OCI-LY7 (cell line): ENCODE measurements around the gene PSMG4. TPM values are rescaled to one million over a fixed set of nuclear protein-coding genes. Genes with fewer than 3 reads are reported as not detected.

Experiments used
- BruUV-seq: library from RNA; stranded (reverse); fragments of 400-500 nt; replicated peaks from 2 replicates; lab custom pipeline; 2021; lab: Mats Ljungman, UMichigan
- CTCF ChIA-PET: fragments of 300-600 bp; sonication (Branson Sonifier 250); formaldehyde crosslinking; loops from one replicate; lab custom pipeline; 2022; ENCODE audit warnings: antibody characterized with exemption; ENCODE audit not compliant: unreplicated experiment; lab: Charles Lee
- POLR2A ChIA-PET: fragments of 300-600 bp; sonication (Branson Sonifier 250); formaldehyde crosslinking; loops from one replicate; lab custom pipeline; 2022; ENCODE audit warnings: antibody characterized with exemption; lab: Charles Lee
- DNase-seq: peaks from one replicate; pipeline ENCODE4 v3.0.0-alpha.2; 2015; ENCODE audit warnings: low spot score
- H2AFZ ChIP-seq: fragments of 200-600 bp; sonication (generic), shearing (Covaris generic); 2 replicates; pipeline ENCODE4 v1.6.1; 2014; ENCODE audit warnings: mild to moderate bottlenecking, antibody characterized with exemption, low read length, moderate library complexity
- H3K27ac ChIP-seq: fragments of 200-600 bp; sonication (generic); 2 replicates; pipeline ENCODE4 v1.5.1; 2014; ENCODE audit warnings: mixed run types, low read depth, mild to moderate bottlenecking, moderate library complexity, low read length, inconsistent platforms; ENCODE audit not compliant: poor library complexity, severe bottlenecking
- H3K36me3 ChIP-seq: fragments of 200-600 bp; sonication (generic); 2 replicates; pipeline ENCODE4 v1.6.1; 2014; ENCODE audit warnings: mild to moderate bottlenecking, antibody characterized with exemption, low read length, moderate library complexity, mixed read lengths; ENCODE audit not compliant: insufficient read depth
- H3K4me1 ChIP-seq: fragments of 200-600 bp; sonication (generic); 2 replicates; pipeline ENCODE4 v1.5.1; 2014; ENCODE audit warnings: mild to moderate bottlenecking, low read length; ENCODE audit not compliant: insufficient read depth, poor library complexity, severe bottlenecking
- H3K4me2 ChIP-seq: fragments of 200-600 bp; sonication (generic); 2 replicates; pipeline ENCODE4 v1.6.1; 2014; ENCODE audit warnings: mild to moderate bottlenecking, low read length
- H3K4me3 ChIP-seq: fragments of 200-600 bp; sonication (generic); 2 replicates; pipeline ENCODE4 v1.5.1; 2014; ENCODE audit warnings: mild to moderate bottlenecking, low read depth, low read length; ENCODE audit not compliant: poor library complexity, severe bottlenecking
- H3K79me2 ChIP-seq: fragments of 200-600 bp; sonication (generic); 2 replicates; pipeline ENCODE4 v1.6.1; 2016; ENCODE audit warnings: low read depth, mild to moderate bottlenecking, low read length, moderate library complexity, mixed read lengths; ENCODE audit not compliant: insufficient read depth
- H3K9me2 ChIP-seq: fragments of 200-600 bp; sonication (generic); 2 replicates; pipeline ENCODE4 v1.6.1; 2016; ENCODE audit warnings: mild to moderate bottlenecking, low read length, mixed read lengths; ENCODE audit not compliant: insufficient read depth
- H3K9me3 ChIP-seq: fragments of 200-600 bp; sonication (generic); 2 replicates; pipeline ENCODE4 v1.6.1; 2014; ENCODE audit warnings: mild to moderate bottlenecking, mixed run types, low read length, mixed read lengths
- H4K20me1 ChIP-seq: fragments of 200-600 bp; sonication (generic); 2 replicates; pipeline ENCODE4 v1.6.1; 2014; ENCODE audit warnings: mild to moderate bottlenecking, antibody characterized with exemption, low read length, moderate library complexity, mixed read lengths; ENCODE audit not compliant: insufficient read depth
- CTCF ChIP-seq: fragments of 200-600 bp; sonication (generic); conservative IDR thresholded peaks from 2 replicates; pipeline ENCODE4 v1.5.1; 2014; ENCODE audit warnings: mild to moderate bottlenecking, antibody characterized with exemption, low read length, moderate library complexity, mixed read lengths
- EZH2phosphoT487 ChIP-seq: fragments of 200-600 bp; sonication (generic); IDR thresholded peaks from 2 replicates; pipeline ENCODE4 v1.6.1; 2018; ENCODE audit warnings: low read depth, borderline replicate concordance, mild to moderate bottlenecking, mixed run types, antibody characterized with exemption, low read length, moderate library complexity, mixed read lengths
- intact Hi-C: fragments of 100-400 bp; cut with micrococcal nuclease; formaldehyde crosslinking; loops from one replicate; pipeline ENCODE4 v1.10.0; 2022; ENCODE audit not compliant: unreplicated experiment
- total RNA-seq, 2 experiments: library from RNA; depleted of rRNA in 1 of 2; stranded (reverse); fragments of >200 nt in 1 of 2; shearing (Covaris generic) in 1 of 2; gene quantifications; 2 replicates each; pipeline ENCODE4 v1.2.3, GENCODE V29; 2014 to 2022

The PSMG4 gene
- total RNA-seq, 2 experiments from 2014 or later = 48.9 to 65.4 TPM

- TF ChIP-seq EZH2phosphoT487 (no peak), CTCF (no peak)
- no peak for DNase-seq
- Histone ChIP-seq H3K79me2 (no peaks in the 10 kb centered on the region), H3K4me2 (no peak overlapping the region), H3K4me3 (no peak overlapping the region), H2AFZ (no peak overlapping the region), H3K4me1 (no peaks in the 10 kb centered on the region), H3K36me3 (no peaks in the 10 kb centered on the region), H3K9me3 (no peaks in the 10 kb centered on the region), H3K9me2 (no peaks in the 10 kb centered on the region), H4K20me1 (no peaks in the 10 kb centered on the region), H3K27ac (no peak overlapping the region)
- no TSS peak for BruUV-seq
- intact Hi-C loops = no loop called here
- ChIA-PET CTCF (no interaction called here), POLR2A (no interaction called here)
Measured at GRCh38 chr6:3308106-3308505, 49.4 kb downstream of the PSMG4 start.

- Histone ChIP-seq H4K20me1 (no peaks in the 10 kb centered on the region), H3K9me2 (no peaks in the 10 kb centered on the region), H3K27ac (no peak overlapping the region), H2AFZ (no peak overlapping the region), H3K4me2 (no peak overlapping the region), H3K4me3 (no peak overlapping the region), H3K79me2 (no peaks in the 10 kb centered on the region), H3K36me3 (no peaks in the 10 kb centered on the region), H3K9me3 (no peaks in the 10 kb centered on the region), H3K4me1 (no peaks in the 10 kb centered on the region)
- TF ChIP-seq EZH2phosphoT487 = no peak
- TF ChIP-seq CTCF = no peak
- DNase-seq = no peak
- no TSS peak for BruUV-seq
- ChIA-PET POLR2A (no interaction called here), CTCF (no interaction called here)
- intact Hi-C loops = no loop called here
Measured at GRCh38 chr6:3309391-3310050, 50.8 kb downstream of the PSMG4 start.

- Histone ChIP-seq H3K4me3 (no peak overlapping the region), H4K20me1 (no peaks in the 10 kb centered on the region), H2AFZ (no peak overlapping the region), H3K9me3 (no peaks in the 10 kb centered on the region), H3K36me3 (no peaks in the 10 kb centered on the region), H3K9me2 (no peaks in the 10 kb centered on the region), H3K4me1 (no peaks in the 10 kb centered on the region), H3K27ac (no peak overlapping the region), H3K79me2 (no peaks in the 10 kb centered on the region), H3K4me2 (no peak overlapping the region)
- BruUV-seq = no TSS peak
- ChIA-PET CTCF (no interaction called here), POLR2A (no interaction called here)
- TF ChIP-seq CTCF = no peak
- no peak for TF ChIP-seq EZH2phosphoT487
- no peak for DNase-seq
- intact Hi-C loops = no loop called here
Measured at GRCh38 chr6:3310051-3310448, 51.3 kb downstream of the PSMG4 start.
